HepG2 (cell line): ENCODE data around the gene MSANTD2. TPM values are rescaled to one million over a fixed set of nuclear protein-coding genes. Genes with fewer than 3 reads are reported as not detected.

Experiments used
- ATAC-seq: fragments of 200-7000 bp; cut with Tn5 transposase; 3 replicates; pipeline ENCODE4 v1.9.1; 2020; ENCODE audit warnings: mild to moderate bottlenecking, moderate library complexity
- BruUV-seq: library from RNA; stranded (reverse); fragments of 400-500 nt; replicated peaks from 2 replicates; lab custom pipeline; 2021; lab: Mats Ljungman, UMichigan
- CTCF ChIA-PET: fragments of 300-600 bp; formaldehyde crosslinking; extraction: SDS; loops from one replicate; lab custom pipeline; 2021; ENCODE audit warnings: low total read pairs, inconsistent platforms, low intra/inter-chr PET ratio; lab: Yijun Ruan, JAX
- POLR2A ChIA-PET: fragments of 350-600 bp; sonication (Branson Sonifier 250); formaldehyde crosslinking; loops from one replicate; lab custom pipeline; 2020; ENCODE audit warnings: antibody characterized with exemption, inconsistent platforms; lab: Yijun Ruan, JAX
- DNase-seq: peaks from one replicate; pipeline ENCODE4 v3.0.0-alpha.2; 2015; ENCODE audit warnings: low spot score
- FAIRE-seq: peaks from 3 replicates; lab custom pipeline; 2011; peaks lifted over from hg19 to GRCh38; lab: Jason Lieb, UNC
- H2AFZ ChIP-seq: one replicate; pipeline ENCODE4 v1.6.1; 2011; ENCODE audit warnings: low read length, inconsistent platforms
- H3K27ac ChIP-seq: fragments of 300-600 bp; 3 replicates; pipeline ENCODE4 v1.8.0; 2011; ENCODE audit warnings: mixed run types, mild to moderate bottlenecking, mixed read lengths, low read length, inconsistent platforms; ENCODE audit not compliant: insufficient read depth; ENCODE audit errors: extremely low read length
- H3K27me3 ChIP-seq, 2 experiments: fragments of 200-600 bp in 1 of 2; 2 replicates in 1 of 2; 3 replicates in 1 of 2; pipeline versions ENCODE4 v1.6.0 to v1.8.0; 2011; ENCODE audit warnings: low read length in 2 of 2, mild to moderate bottlenecking in 2 of 2, moderate library complexity in 2 of 2, inconsistent platforms in 1 of 2; ENCODE audit not compliant: insufficient read depth in 2 of 2, control insufficient read depth in 1 of 2
- H3K36me3 ChIP-seq, 2 experiments: fragments of 200-600 bp in 1 of 2; replicated peaks in 1 of 2; 2 replicates in 1 of 2; 3 replicates in 1 of 2; pipeline versions ENCODE4 v1.5.1 to v1.8.0; 2011; ENCODE audit warnings: low read length in 2 of 2, inconsistent platforms in 1 of 2; ENCODE audit not compliant: insufficient read depth in 2 of 2, control insufficient read depth in 1 of 2
- H3K4me1 ChIP-seq: 2 replicates; pipeline ENCODE4 v1.5.1; 2012; ENCODE audit warnings: low read length, inconsistent platforms; ENCODE audit not compliant: insufficient read depth
- H3K4me2 ChIP-seq: 2 replicates; pipeline ENCODE4 v1.6.0; 2011; ENCODE audit warnings: low read depth, low read length, inconsistent platforms
- H3K4me3 ChIP-seq, 3 experiments: fragments of 200-600 bp in 1 of 3; sonication (generic), shearing (Covaris generic) in 1 of 3; replicated peaks in 1 of 3; 2 replicates each; pipeline ENCODE4 v1.5.1; 2011 to 2016; ENCODE audit warnings: low read length in 3 of 3, inconsistent platforms in 2 of 3, low read depth in 2 of 3, mild to moderate bottlenecking in 2 of 3, control low read depth in 1 of 3, mixed read lengths in 1 of 3; ENCODE audit not compliant: insufficient read depth in 1 of 3
- H3K79me2 ChIP-seq: one replicate; pipeline ENCODE4 v1.6.1; 2011; ENCODE audit warnings: low read length, inconsistent platforms; ENCODE audit not compliant: insufficient read depth
- H3K9ac ChIP-seq: 2 replicates; pipeline ENCODE4 v1.6.0; 2011; ENCODE audit warnings: mild to moderate bottlenecking, low read depth, low read length, inconsistent platforms; ENCODE audit not compliant: insufficient read depth
- H3K9me3 ChIP-seq: 2 replicates; pipeline ENCODE4 v1.5.1; 2012; ENCODE audit warnings: mild to moderate bottlenecking, low read length
- H4K20me1 ChIP-seq: 2 replicates; pipeline ENCODE4 v1.6.0; 2011; ENCODE audit warnings: inconsistent platforms, mild to moderate bottlenecking, low read length, moderate library complexity; ENCODE audit not compliant: insufficient read depth
- ATAD3A ChIP-seq: sonication (generic); formaldehyde crosslinking; IDR thresholded peaks from 2 replicates; pipeline ENCODE4 v1.4.0; 2020; ENCODE audit warnings: missing genetic modification reagents
- FOXO1 ChIP-seq: sonication (generic); formaldehyde crosslinking; IDR thresholded peaks from 2 replicates; pipeline ENCODE4 v1.4.0; 2020; ENCODE audit warnings: missing genetic modification reagents
- GTF2F1 ChIP-seq: fragments of 150-350 bp; IDR thresholded peaks from 2 replicates; pipeline ENCODE4 v1.6.1; 2014; ENCODE audit warnings: low read length
- JUNB ChIP-seq: sonication (generic); formaldehyde crosslinking; IDR thresholded peaks from 2 replicates; pipeline ENCODE4 v1.8.0; 2022; ENCODE audit warnings: missing genetic modification reagents, mild to moderate bottlenecking, borderline replicate concordance
- MED13 ChIP-seq: sonication (generic); formaldehyde crosslinking; IDR thresholded peaks from 2 replicates; pipeline ENCODE4 v1.5.0; 2020; ENCODE audit warnings: missing genetic modification reagents
- SAP130 ChIP-seq: IDR thresholded peaks from 2 replicates; pipeline ENCODE4 v1.6.1; 2016; ENCODE audit warnings: low read depth
- SMAD9 ChIP-seq: sonication (generic); formaldehyde crosslinking; IDR thresholded peaks from 2 replicates; pipeline ENCODE4 v1.5.1; 2020; ENCODE audit warnings: mild to moderate bottlenecking, missing genetic modification reagents
- ZBTB38 ChIP-seq: sonication (generic); formaldehyde crosslinking; IDR thresholded peaks from 2 replicates; pipeline ENCODE4 v1.5.1; 2020; ENCODE audit warnings: mild to moderate bottlenecking, missing genetic modification reagents
- ZC3H13 ChIP-seq: sonication (generic); formaldehyde crosslinking; IDR thresholded peaks from 2 replicates; pipeline ENCODE4 v1.8.1; 2023; ENCODE audit warnings: mild to moderate bottlenecking, missing genetic modification reagents, moderate library complexity
- ZNF296 ChIP-seq: sonication (generic); formaldehyde crosslinking; conservative IDR thresholded peaks from 2 replicates; pipeline ENCODE4 v1.5.0; 2020; ENCODE audit warnings: mild to moderate bottlenecking, missing genetic modification reagents
- ZNF331 ChIP-seq: sonication (generic); formaldehyde crosslinking; IDR thresholded peaks from 2 replicates; pipeline ENCODE4 v1.4.0; 2020; ENCODE audit warnings: missing genetic modification reagents
- ZNF383 ChIP-seq: sonication (generic); formaldehyde crosslinking; IDR thresholded peaks from 2 replicates; pipeline ENCODE4 v1.4.0; 2020; ENCODE audit warnings: missing genetic modification reagents, mild to moderate bottlenecking, borderline replicate concordance
- ZNF510 ChIP-seq: sonication (generic); formaldehyde crosslinking; IDR thresholded peaks from 2 replicates; pipeline ENCODE4 v1.4.0; 2020; ENCODE audit warnings: low read depth, mild to moderate bottlenecking, missing genetic modification reagents
- ZNF772 ChIP-seq: sonication (generic); formaldehyde crosslinking; IDR thresholded peaks from 2 replicates; pipeline ENCODE4 v1.5.0; 2020; ENCODE audit warnings: mild to moderate bottlenecking, missing genetic modification reagents
- ZNF773 ChIP-seq: sonication (generic); formaldehyde crosslinking; IDR thresholded peaks from 2 replicates; pipeline ENCODE4 v1.4.0; 2020; ENCODE audit warnings: missing genetic modification reagents, borderline replicate concordance
- ZZZ3 ChIP-seq: sonication (generic); formaldehyde crosslinking; IDR thresholded peaks from 2 replicates; pipeline ENCODE4 v1.4.0; 2020; ENCODE audit warnings: missing genetic modification reagents, mild to moderate bottlenecking, borderline replicate concordance
- WGBS: methylation state at CpG from one replicate; pipeline ENCODE4 v1.1.6; 2017; ENCODE audit warnings: low lambda C conversion rate; 5-methylcytosine and 5-hydroxymethylcytosine counted together
- in situ Hi-C: cut with HindIII; loops from 2 replicates; pipeline ENCODE4 v1.10.0; 2017; ENCODE audit warnings: low pct_unique_long_range_greater_than_20kb; ENCODE audit not compliant: extremely low pct_ligation_motif_present
- intact Hi-C: fragments of 100-400 bp; cut with micrococcal nuclease; formaldehyde crosslinking; loops from one replicate; pipeline ENCODE4 v1.10.0; 2022; ENCODE audit not compliant: unreplicated experiment
- polyA plus RNA-seq, 8 experiments: library from polyadenylated mRNA; depleted of rRNA in 3 of 8; stranded (reverse) in 7 of 8; unstranded in 1 of 8; fragments of >200 nt; fragmentation: Illumina TruSeq in 4 of 8; extraction: Trizol in 4 of 8; gene quantifications; 2 replicates each; pipeline versions ENCODE4 v1.2.1 to v1.2.3, GENCODE V29; 2011 to 2016; ENCODE audit warnings: low read depth in 4 of 8, missing spikeins in 1 of 8, mixed read lengths in 1 of 8; ENCODE audit not compliant: insufficient read depth in 1 of 8
- total RNA-seq, 5 experiments: library from RNA; depleted of rRNA; stranded (reverse); fragments of >200 nt; fragmentation: Illumina TruSeq; extraction: Trizol; gene quantifications; 2 replicates each; pipeline ENCODE4 v1.2.3, GENCODE V29; 2016; ENCODE audit warnings: low read depth in 1 of 5
- TF ChIP-seq, protein P1 (sequence below): sonication (generic); formaldehyde crosslinking; IDR thresholded peaks from 2 replicates; pipeline ENCODE4 v1.5.0; 2020; ENCODE audit warnings: mild to moderate bottlenecking, missing genetic modification reagents, borderline replicate concordance
- TF ChIP-seq, protein P2 (sequence below): sonication (generic); formaldehyde crosslinking; IDR thresholded peaks from 2 replicates; pipeline ENCODE4 v1.8.1; 2023; ENCODE audit warnings: mild to moderate bottlenecking, missing genetic modification reagents
- TF ChIP-seq, protein P3 (sequence below): sonication (generic); formaldehyde crosslinking; IDR thresholded peaks from 2 replicates; pipeline ENCODE4 v1.5.0; 2020; ENCODE audit warnings: missing genetic modification reagents, mild to moderate bottlenecking, borderline replicate concordance

Gene MSANTD2
- total and polyA plus RNA-seq, 2 of the 13 experiments (the other 11 are each of a cell fraction or from before 2014, with no cell fraction given) = 8.7 to 10.1 TPM

DNA sequence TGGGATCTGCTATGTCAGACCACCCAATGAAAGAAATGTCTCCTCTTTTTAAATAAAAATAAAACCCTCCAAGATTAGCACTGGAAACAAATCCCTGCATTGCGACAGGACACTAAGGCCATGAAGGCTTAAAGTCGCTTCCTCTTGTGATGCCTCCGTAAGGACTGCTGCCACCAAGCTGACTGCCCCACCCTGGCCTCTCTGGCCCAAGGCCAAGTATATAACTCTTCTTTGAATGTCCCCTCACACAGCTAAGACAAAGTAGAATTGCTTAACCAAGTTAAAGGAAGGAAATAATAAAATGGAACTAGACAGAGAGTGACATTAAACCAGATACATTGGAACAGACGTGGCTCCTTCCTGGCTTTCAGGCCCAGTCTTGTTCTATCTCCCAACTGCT, 68.0 kb downstream of the MSANTD2 start:
- ATAC-seq (no peak), DNase-seq (no peak), FAIRE-seq (no peak)
- in situ Hi-C loops = no loop called here
- H3K9me3 ChIP-seq = no peaks in the 10 kb centered on the region
- no peak overlapping the region for H3K4me3 ChIP-seq
- CTCF ChIA-PET = no interaction called here
- H3K9ac ChIP-seq = no peak overlapping the region
- TF ChIP-seq SMAD9 (CRISPR knock-in tag) (no peak), ZNF510 (no peak), FOXO1 (CRISPR knock-in tag) (no peak), ZNF331 (CRISPR knock-in tag) (no peak), ZZZ3 (no peak), MED13 (CRISPR knock-in tag) (no peak), JUNB (CRISPR knock-in tag) (no peak), SAP130 (CRISPR knock-in tag) (no peak), ZC3H13 (no peak), ZNF772 (no peak), GTF2F1 (no peak), ZBTB38 (CRISPR knock-in tag) (no peak), ATAD3A (CRISPR knock-in tag) (no peak), ZNF296 (CRISPR knock-in tag) (no peak), ZNF773 (CRISPR knock-in tag) (no peak), ZNF383 (no peak)
- TF ChIP-seq, protein P1, sequence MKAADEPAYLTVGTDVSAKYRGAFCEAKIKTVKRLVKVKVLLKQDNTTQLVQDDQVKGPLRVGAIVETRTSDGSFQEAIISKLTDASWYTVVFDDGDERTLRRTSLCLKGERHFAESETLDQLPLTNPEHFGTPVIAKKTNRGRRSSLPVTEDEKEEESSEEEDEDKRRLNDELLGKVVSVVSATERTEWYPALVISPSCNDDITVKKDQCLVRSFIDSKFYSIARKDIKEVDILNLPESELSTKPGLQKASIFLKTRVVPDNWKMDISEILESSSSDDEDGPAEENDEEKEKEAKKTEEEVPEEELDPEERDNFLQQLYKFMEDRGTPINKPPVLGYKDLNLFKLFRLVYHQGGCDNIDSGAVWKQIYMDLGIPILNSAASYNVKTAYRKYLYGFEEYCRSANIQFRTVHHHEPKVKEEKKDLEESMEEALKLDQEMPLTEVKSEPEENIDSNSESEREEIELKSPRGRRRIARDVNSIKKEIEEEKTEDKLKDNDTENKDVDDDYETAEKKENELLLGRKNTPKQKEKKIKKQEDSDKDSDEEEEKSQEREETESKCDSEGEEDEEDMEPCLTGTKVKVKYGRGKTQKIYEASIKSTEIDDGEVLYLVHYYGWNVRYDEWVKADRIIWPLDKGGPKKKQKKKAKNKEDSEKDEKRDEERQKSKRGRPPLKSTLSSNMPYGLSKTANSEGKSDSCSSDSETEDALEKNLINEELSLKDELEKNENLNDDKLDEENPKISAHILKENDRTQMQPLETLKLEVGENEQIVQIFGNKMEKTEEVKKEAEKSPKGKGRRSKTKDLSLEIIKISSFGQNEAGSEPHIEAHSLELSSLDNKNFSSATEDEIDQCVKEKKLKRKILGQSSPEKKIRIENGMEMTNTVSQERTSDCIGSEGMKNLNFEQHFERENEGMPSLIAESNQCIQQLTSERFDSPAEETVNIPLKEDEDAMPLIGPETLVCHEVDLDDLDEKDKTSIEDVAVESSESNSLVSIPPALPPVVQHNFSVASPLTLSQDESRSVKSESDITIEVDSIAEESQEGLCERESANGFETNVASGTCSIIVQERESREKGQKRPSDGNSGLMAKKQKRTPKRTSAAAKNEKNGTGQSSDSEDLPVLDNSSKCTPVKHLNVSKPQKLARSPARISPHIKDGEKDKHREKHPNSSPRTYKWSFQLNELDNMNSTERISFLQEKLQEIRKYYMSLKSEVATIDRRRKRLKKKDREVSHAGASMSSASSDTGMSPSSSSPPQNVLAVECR = no peak
- TF ChIP-seq, protein P2, sequence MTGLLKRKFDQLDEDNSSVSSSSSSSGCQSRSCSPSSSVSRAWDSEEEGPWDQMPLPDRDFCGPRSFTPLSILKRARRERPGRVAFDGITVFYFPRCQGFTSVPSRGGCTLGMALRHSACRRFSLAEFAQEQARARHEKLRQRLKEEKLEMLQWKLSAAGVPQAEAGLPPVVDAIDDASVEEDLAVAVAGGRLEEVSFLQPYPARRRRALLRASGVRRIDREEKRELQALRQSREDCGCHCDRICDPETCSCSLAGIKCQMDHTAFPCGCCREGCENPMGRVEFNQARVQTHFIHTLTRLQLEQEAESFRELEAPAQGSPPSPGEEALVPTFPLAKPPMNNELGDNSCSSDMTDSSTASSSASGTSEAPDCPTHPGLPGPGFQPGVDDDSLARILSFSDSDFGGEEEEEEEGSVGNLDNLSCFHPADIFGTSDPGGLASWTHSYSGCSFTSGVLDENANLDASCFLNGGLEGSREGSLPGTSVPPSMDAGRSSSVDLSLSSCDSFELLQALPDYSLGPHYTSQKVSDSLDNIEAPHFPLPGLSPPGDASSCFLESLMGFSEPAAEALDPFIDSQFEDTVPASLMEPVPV = no peak
- TF ChIP-seq, protein P3, sequence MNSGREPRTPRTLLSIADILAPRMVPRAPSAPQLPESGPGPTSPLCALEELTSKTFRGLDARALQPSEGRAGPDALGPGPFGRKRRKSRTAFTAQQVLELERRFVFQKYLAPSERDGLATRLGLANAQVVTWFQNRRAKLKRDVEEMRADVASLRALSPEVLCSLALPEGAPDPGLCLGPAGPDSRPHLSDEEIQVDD (CRISPR knock-in tag) = no peak
- 25% methylated on average over 4 of the region's 4 CpGs for WGBS
- no peak overlapping the region for H3K27ac ChIP-seq
- no peaks in the 10 kb centered on the region for H3K79me2 ChIP-seq
- H4K20me1 ChIP-seq = no peaks in the 10 kb centered on the region
- POLR2A ChIA-PET = no interaction called here
- H2AFZ ChIP-seq = no peak overlapping the region
- no peak overlapping the region for H3K4me2 ChIP-seq
- peaks cover 0 to 24% of the 10 kb centered on the region in 2 experiments; a peak in 4 of 5 replicates for H3K27me3 ChIP-seq
- no TSS peak for BruUV-seq
- intact Hi-C loops = loop anchor here (5.0 kb wide), 1 partner anchor 505 kb away; no protein-coding TSS in a partner anchor
- H3K4me1 ChIP-seq = no peaks in the 10 kb centered on the region
- H3K36me3 ChIP-seq = no peaks in the 10 kb centered on the region
